ENCODE data around the gene ACOXL.
"Not testable (repeated sequence)": the region's sequence is repeated elsewhere in the genome, so short reads cannot be mapped to it uniquely, and the experiment has no call there.

Gene ACOXL

DNA sequence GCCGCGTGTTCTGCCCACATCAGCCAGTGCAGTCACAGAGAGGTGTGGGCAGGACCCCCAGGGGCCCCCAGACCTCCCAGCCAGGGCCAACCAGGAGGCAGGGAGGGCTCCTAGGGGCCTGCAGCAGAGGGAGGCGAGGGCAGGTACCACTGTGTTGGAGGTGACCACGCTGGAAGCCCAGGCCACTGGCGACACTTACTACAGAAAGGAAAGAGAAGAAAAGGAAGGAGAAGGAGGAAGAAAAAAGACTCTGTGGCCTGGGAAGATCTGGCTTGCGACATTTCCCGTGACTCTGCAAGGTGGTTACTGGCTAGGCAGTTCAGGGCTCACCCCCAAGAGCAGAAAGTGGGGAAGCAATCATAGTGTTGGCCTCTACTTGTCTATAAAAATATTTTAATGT is 290.3 kb downstream of the ACOXL start:
- no peak for DNase-seq

GRCh38 chr2:111024496-111024895 is 292.1 kb downstream of the ACOXL start:
- no peak for DNase-seq

DNA sequence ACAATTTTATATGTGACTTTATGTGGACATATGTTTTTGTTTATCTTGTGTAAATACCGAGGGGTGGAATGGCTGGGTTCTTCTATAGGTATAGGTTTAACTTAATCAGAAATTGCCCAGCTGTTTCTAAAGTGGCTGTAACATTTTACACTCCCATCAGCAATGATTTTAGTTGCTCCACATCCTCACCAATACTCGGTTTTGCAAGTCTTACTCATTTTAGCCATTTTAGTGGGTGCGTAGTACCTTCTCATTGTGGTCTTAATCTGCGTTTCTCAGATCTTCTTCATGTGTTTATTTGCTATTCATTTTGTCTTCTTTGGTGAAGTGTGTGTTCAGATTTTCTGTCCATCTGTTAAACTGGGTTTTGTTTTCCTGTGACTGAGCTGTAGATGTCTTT is 292.9 kb downstream of the ACOXL start:
- no peak for DNase-seq

- DNase-seq = no peak
These were observed 296.3 kb downstream of the ACOXL start for GRCh38 chr2:111028720-111029119.

GRCh38 chr2:111029181-111029927 is 297.0 kb downstream of the ACOXL start:
- no peak for DNase-seq

DNA sequence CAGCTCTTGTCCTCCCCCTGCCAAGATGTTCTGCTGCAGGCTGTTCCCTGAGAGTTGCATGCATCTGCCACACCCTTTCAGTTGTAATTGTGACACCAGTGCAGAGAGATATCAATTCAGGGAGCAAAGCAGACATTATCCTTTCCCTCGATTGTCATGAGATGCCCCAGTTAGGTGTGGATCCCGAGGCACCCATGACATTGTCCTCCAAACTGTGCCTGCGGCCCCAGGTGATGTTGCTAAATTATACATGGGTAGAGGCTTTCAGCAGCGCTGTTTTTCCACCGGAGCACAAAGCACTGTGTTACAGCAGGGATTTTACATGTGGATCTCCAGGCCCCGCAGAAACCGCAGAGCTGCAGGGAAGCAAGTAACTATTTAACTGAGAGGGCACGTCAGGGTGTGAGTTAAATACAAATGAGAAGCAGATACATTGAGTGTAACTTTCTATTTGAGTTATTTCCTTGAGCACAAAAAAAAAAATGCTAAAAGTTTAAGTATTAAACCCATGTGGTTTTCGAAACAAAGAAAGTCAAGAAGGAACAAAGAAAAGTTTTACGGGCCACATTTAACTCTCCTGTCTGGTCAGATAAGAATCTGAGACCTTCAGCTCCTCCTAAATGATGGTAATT is 298.0 kb downstream of the ACOXL start:
- DNase-seq = no peak

DNA sequence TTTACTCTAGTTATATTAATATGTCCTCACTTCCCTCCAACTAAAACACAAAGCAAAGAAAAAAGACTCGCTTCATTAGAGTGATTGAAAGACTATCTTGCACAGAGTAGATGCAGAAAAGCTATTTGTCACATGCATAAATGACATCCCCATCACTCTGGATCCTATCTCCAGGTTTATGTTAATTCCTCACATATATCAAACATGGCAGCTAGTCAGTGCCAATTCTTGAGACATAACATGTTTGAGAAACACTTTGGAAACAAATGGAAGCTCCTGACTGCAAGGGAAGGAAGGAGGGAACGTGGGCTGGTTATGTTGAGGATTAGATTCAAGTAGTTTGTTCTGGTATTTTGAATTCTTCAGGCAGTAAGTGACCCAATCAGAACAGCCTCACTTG is 298.6 kb downstream of the ACOXL start:
- DNase-seq = no peak

DNA sequence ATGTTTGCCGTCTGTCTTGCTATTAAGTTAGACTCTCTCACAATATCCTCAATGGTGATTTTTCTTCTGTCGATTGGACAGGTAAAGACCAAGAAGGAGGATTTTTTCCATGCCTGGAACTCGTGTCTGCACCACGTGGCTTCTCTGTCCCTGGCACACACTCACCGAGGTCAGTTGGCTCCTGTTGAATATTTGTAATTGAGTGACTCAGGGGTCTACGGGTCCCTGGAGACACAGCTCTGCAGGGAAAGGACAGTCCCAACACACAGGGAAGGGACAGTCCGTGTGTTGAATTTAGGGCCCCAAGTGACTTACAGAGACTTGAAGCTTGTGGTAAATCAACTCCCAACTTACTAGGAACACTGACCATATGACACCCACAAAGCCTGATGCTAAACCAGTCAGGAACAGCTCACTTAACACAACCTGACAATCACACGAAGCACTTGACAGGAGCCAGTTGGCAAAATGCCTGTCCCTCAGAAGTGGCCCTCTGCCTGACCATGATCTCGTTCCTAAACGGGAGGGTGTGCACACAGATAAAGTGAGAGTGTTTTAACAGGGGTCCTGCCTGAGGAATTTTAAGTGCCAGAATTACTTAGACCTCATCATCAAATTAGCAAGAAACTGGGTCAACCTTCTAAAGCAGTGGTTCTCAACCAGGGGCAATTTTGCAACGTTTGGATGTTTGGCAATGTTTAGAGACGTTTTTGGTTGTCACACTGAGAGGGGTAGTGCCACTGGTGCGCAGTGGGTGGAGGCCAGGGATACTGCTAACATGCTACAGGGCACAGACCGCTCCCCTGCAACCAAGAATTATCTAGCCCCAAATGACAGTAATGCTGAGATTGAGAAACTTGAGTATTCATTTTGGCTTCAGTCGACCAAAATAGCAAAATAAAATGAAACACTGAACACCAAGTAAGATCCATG is 299.4 kb downstream of the ACOXL start:
- DNase-seq = no peak

DNA sequence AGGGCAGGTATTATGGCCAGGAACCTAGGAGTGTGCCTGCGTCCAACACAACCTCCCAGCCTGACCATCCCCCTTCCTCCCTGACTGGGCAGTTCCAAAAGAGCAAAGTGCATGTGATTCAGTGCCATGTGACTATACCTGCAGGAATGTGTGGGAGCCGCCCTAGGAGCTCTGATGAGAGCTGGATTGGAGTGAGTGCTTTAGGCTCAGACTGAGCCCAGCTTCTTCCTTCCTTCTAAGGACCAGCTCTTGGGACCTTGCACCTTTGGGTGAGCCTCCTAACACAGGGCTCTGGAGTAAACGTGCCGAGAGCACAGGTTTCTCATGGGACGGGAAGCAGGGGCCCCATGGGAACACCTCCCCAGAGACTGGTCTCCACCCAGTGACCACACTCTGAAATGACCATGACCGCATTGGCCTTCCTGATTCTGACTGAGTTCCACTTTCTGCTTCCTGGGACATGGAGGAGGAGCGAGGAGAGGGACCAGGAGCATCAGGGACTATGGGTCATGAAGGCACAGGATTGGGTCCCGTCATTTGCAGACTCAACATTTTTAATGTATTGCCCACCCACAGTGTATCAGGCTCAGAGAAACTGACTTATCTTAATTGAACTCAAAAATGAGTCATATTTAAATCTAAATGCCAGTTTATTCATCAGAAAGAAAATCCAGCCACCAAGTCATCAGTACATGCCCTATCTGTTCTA is 300.5 kb downstream of the ACOXL start:
- no peak for DNase-seq

GRCh38 chr2:111034146-111034545 is 301.8 kb downstream of the ACOXL start:
- no peak for DNase-seq

GRCh38 chr2:111034606-111035005 is 302.2 kb downstream of the ACOXL start:
- no peak for DNase-seq

DNA sequence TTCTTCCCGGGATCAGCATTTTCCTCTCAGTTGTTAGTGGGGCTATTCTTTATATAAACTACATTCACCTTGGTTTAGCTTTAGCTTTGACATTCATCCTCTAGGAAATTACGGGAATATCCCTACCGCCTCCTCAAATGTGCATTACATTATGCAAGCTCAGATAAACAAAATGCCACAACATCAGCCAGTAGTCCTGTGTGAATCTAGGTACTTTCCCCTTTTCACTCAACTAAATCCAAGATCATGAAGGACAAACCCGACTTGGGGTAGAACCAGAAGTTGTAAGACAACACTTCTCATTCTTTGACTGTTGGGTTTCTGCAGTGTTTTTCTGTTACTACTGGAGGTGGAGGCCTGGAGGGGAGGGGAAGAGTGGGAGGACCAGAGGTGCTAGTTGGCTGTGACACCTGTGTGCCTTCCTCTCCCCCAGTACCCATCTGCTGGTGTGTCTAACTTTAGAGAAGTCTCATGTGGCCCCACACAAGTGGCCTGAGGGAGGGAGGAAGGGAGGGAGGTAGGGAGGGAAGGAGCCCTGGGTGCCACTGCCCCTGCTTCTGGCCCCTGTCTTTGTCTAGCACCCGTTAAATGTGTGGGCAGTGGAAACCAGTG is 303.6 kb downstream of the ACOXL start:
- no peak for DNase-seq

GRCh38 chr2:111037128-111037527 is 304.8 kb downstream of the ACOXL start:
- DNase-seq = no peak

- DNase-seq = no peak
These were observed 307.4 kb downstream of the ACOXL start for GRCh38 chr2:111039628-111040383.

DNA sequence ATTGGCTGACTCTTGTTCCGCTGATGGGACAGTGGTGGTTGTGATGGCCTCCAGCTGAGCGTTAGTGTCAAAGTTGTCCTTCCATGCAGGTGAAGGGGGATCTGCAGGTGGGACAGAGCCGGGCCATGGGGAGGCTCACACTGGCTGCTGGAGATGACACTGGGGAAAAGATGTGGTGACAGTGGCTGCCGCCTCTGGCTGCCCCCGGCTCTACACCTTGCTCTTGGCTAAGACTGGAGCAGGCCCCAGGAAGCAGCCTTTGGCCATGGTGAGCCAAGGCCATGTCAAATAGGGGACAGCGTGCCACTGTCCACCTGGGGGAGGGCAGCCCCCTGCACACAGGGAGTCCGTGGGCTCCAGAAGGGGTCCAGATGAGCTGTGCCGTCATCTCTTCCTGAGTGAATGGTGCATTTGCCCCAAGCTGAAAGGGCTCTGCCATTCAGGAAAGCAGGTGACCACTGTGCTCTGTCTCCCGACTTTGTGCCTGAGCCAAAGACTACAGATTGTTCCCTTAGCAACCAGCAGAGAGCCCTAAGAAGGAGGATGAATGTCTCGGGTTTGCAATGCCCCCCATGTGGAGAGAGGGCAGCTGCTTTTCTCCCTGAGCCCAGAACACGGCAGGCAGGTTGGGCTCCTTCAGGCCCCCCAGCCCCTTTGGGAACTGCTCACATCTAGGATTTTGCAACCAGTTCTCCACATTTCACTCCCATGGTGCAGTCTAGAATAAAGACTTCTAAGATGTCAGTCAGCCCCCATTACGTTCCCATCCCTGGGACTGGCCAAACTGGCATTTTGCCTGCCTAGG is 309.2 kb downstream of the ACOXL start:
- no peak for DNase-seq

DNA sequence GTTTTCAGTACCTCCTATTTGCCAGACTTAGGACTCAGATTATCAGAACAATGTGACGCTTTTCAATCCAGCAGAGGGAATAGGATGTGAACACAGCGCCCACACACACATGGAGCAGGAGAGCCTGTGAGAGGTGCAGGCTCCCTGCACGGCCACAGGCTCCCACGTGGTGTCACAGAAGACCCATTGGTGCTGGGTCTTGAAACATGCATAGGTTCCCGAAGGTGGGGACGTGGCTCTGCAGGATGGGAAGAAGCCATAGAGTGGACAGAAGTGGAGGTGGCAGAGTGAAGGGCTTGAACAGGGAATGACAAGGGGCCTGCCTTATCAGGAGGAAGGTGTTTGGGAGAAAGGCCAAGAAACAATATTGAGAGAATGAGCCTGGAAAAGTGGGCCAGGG is 309.9 kb downstream of the ACOXL start:
- DNase-seq = no peak

DNA sequence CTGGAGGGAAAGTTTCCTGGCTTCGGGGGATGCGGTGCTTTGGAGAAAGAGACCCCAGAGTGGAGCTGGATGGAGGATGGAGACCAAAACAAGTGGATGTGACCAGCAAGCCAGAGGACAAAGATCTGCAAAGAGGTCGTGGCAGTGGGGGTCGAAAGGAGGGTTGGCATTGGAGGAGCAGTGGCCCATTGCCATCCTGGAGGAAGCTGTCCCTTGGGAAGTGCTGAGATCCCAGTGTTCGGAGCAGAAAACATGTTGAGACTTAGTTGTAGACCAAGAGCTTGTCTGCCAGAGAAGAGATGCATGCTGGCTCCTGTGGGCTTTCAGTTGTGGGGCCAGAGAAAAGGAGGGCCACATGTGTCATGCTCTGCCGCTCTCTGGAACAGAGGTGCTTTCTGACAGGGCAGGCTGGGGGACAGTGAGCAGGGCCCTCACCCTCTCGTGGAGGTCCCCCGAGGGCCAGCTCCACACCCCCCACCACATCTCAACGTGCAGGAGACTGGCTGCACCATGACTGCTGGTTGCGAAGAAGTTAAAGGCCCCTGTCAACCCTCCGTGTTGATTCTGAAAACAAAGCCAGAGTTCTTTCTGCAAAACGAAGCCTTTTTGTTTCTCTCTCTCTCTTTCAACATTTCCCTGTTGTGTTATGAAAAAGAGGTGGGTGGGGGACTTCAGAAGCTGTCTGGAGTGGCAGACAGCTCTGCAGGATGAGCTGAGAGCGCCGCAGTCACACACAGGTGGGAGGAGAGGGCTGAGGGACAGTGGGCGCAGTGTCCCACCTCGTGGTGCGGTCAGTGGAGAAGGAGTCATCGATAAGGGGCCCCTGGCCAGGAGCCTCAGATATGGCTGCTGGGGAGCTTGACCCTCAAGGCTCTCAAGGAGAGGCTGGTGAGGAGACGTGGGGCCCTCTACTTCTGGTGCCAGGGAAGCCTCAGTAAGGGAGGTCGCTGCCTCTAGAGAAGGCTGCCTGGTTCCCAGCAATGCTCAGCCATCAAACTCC is 310.7 kb downstream of the ACOXL start:
- no peak for DNase-seq

- no peak for DNase-seq
These were observed 311.7 kb downstream of the ACOXL start for GRCh38 chr2:111044066-111044465.

DNA sequence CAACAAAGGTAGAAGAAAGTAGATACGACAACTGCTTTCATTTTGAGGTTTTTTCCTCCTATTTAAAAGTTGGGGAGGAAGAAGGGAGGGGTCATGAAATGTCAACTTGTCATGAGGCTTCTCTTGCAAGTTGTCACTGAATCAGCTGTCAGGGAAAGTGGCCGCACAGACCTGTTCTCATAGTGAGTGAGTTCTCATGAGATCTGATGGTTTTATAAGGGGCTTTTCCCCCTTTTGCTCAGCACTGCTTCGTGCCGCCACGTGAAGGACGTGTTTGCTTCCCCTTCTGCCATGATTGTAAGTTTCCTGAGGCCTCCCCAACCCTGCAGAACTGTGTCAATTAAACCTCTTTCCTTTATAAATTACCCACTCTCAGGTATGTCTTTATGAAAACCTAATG is 312.9 kb downstream of the ACOXL start:
- DNase-seq = not testable (repeated sequence)
